HG02938 (cell line): ENCODE measurements around the gene RNF213.

ENCODE experiments used
- ATAC-seq: cut with Tn5 transposase; IDR thresholded peaks from one replicate; pipeline ENCODE4 v1.9.1; 2021; ENCODE audit warnings: mild to moderate bottlenecking, moderate library complexity; ENCODE audit not compliant: unreplicated experiment

Gene RNF213

DNA sequence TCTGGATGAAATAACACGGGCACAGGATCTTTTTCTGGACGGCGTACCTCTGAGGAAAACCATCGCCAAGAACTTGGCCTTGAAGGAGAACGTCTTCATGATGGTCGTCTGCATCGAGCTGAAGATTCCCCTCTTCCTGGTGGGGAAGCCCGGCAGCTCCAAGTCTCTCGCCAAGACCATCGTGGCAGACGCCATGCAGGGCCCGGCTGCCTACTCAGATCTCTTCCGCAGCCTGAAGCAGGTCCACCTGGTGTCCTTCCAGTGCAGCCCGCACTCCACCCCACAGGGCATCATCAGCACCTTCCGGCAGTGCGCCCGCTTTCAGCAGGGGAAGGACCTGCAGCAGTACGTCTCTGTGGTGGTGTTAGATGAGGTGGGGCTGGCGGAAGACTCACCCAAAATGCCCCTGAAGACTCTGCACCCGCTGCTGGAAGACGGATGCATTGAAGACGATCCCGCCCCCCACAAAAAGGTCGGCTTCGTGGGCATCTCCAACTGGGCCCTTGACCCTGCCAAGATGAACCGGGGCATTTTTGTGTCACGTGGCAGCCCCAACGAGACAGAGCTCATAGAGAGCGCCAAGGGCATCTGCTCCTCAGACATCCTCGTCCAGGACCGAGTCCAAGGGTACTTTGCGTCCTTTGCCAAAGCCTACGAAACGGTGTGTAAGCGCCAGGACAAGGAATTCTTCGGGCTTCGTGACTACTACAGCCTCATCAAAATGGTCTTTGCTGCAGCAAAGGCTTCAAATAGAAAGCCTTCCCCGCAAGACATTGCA lies 86.0 kb downstream of the RNF213 start:
- no peak for ATAC-seq

GRCh38 chr17:80347536-80347935 lies 86.9 kb downstream of the RNF213 start:
- ATAC-seq: no peak

GRCh38 chr17:80347948-80348351 lies 87.3 kb downstream of the RNF213 start:
- ATAC-seq: no peak

- no peak for ATAC-seq
Observed at GRCh38 chr17:80348551-80349150, 88.0 kb downstream of the RNF213 start.

DNA sequence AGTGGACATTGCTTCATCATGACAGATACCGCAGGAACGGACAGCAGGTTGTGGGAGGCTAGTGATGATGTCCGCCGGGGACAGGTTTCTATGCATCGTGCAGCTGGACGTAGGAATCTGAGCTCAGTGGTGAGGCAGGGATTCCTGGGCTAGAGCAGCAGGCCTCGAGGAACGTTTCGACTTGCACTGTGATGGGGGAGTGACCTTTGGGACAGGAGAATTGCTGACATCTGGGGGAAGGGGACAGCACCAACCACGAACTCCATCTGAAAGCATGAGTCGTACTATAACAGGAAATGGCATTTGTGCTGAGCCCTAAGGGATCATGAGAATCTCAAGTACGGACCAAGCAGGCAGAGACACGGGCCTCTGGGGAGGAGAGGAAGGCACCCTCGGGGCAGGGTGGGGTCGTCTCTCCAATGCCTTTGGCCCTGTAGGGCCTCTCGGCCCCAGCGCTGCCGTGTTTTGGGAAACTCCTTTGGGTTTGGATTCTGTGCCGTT lies 88.5 kb downstream of the RNF213 start:
- ATAC-seq: no peak

- no peak for ATAC-seq
Observed at GRCh38 chr17:80349751-80350150, 89.1 kb downstream of the RNF213 start.

DNA sequence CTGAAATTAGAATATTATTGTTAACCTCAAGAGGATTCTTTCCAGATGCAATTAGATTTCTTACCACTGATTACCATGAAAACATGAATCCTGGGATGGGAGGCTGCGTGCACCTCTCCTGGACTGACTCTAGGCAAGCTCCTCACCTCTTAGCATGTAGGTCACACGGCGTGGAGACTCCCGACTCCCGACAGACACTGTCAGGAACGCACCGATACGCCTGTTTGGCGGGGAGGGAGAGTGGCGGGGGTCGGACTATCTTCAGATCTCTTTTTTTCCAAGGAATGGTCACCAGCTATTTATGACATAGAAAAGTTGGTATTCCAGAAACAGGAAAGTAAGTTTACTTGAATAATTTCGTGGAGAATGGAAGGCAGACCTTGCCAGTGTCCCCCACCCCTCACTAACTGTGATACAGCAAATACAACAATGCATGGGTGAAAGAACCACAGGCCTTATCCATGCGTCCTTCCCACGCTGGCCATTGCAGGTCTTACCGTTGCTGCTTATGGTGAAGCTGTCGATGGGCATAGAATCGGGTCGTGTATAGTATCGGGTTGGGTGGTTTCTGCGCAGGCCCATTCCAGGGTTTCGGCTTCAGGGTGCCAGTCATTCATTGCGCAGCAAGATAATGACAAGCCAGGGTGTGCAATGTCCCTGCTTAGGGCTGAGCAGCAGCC lies 91.7 kb downstream of the RNF213 start:
- ATAC-seq: no peak

- no peak for ATAC-seq
Observed at GRCh38 chr17:80352991-80353665, 92.5 kb downstream of the RNF213 start.

DNA sequence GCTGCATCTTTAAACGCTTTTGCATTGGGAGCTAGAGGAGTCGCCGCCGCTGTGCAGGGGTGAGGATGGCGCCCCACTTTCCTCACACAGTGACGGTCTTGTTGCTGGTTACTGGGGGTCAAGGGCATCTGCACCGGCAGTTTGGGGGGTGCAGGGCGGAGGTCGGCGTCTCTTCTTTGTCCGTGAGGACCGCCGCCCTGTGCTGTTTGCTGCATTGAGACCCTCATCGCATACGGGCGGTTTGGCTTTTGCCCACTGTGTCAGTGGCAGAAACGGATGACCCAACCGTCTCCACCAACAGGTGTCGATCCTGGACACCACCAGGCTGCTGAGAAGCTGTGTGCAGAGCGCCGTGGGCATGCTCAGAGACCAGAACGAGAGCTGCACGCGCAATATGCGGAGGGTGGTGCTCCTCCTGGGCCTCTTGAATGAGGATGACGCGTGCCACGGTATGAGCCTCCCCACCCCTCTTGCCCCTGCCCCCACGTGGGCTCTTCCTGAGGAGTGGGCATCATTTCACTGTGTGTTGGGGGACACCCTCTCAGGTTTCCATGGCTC lies 93.1 kb downstream of the RNF213 start:
- ATAC-seq: no peak

DNA sequence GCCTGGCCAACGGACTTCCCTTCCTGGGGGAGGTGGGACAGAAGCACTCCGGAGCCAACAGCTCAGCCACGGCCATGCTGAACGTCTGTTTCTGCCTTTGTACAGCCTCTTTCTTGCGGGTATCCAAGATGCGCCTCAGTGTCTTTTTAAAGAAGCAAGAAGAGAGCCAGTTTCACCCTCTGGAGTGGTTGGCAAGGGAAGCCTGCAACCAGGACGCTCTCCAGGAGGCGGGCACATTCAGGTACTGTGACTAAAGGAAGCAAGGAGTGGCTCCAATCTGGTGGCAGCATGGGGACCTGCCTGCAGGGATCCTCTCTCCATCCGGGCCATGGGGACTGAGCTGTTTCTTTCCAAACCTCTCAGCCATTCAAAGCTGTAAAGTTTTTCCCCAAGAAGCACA lies 93.7 kb downstream of the RNF213 start:
- no peak for ATAC-seq

- no peak for ATAC-seq
Observed at GRCh38 chr17:80356231-80356856, 95.7 kb downstream of the RNF213 start.

DNA sequence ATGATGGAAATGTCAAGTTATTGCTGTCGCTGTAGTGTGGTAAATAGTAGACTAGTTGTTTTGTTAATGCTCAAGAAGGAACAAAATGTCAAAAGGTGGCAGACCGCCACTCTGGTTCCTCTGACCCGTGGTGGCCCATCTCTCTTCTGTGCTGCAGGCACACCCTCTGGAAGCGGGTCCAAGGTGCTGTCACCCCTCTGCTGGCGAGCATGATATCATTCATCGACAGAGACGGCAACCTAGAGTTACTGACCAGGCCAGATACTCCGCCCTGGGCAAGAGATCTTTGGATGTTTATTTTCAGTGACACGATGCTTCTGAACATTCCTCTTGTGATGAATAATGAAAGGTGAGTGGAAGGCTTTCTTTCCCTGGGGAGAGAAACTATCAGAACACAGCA lies 97.5 kb downstream of the RNF213 start:
- no peak for ATAC-seq

- no peak for ATAC-seq
Observed at GRCh38 chr17:80358861-80359260, 98.2 kb downstream of the RNF213 start.

GRCh38 chr17:80359422-80360110 lies 98.9 kb downstream of the RNF213 start:
- no peak for ATAC-seq

DNA sequence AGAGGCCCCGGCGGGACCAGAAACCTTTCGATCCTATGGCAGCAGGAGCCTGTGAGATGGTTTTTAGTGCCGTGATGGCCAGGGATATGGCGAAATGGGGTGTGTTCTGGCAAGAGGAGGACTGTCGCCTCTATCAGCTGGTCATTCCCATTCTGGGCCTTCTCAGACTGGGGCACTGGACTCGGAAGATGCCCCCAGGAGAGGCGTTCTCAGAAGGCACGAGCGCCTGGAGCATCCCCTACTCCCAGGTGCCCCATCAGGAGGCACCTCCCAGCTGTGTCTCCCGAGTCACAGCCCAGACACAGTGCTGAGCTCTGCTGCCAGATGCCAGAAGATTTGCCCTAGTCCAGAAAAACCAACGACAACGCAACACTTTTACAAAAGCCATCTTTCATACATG lies 99.7 kb downstream of the RNF213 start:
- no peak for ATAC-seq

DNA sequence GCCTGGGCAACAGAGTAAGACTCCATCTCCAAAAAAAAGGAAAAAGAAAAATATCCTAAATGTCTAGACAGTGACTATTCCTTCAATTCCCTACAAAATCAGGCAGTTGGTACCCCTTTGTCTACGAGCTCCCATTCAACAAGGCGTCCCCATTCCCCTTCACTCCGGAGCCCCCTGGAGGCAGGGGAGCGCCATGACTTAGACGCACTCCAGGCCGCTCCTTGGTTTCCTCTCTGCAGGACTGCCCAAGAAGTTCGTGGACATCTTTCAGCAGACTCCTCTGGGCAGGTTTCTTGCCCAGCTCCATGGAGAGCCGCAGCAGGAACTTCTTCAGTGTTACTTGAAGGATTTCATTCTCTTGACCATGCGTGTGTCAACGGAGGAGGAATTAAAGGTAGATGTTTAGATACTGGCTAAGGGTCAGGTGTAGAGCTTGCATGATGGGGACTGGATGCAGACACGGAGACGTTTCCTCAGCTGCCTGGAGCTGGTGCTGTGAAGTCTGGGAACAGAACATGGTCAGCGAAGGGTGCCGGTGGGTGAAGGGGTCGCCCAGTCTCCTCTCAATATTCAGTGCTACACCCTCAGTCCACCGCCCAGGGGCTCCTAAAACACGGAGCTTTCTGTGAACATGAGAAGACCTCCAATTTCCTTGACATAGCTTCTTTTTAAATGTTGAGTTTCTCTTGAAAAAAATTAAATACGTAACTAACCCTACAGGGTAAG lies 101.0 kb downstream of the RNF213 start:
- ATAC-seq: no peak

GRCh38 chr17:80362428-80363119 lies 101.9 kb downstream of the RNF213 start:
- ATAC-seq: no peak

DNA sequence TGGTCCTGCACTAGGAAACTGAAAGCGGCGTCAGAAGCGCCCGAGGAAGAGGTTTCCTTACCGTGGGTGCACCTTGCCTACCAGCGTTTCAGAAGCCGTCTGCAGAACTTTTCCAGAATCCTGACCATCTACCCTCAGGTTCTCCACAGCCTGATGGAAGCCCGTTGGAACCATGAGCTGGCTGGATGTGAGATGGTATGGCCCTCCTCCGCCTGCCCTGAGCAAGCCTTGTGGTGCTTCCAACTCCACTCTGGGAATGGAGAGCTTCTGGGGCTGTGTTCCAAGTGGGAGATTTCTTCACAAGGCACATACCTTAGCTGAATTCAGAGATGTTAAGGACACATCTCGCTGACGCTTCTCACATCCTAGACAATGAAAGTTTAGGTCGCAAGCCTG lies 102.5 kb downstream of the RNF213 start:
- ATAC-seq: no peak
